GM06990 (cell line): ENCODE results near the gene SPATC1L.
"Not testable (repeated sequence)": the region's sequence is repeated elsewhere in the genome, so short reads cannot be mapped to it uniquely, and the experiment has no call there.

Experiments used
- DNase-seq: peaks from one replicate; pipeline ENCODE4 v3.0.0-alpha.2; 2011; ENCODE audit not compliant: insufficient read length; ENCODE audit errors: extremely low read depth
- H3K27me3 ChIP-seq: replicated peaks from 2 replicates; pipeline ENCODE4 v1.6.0; 2011; ENCODE audit warnings: low read length; ENCODE audit not compliant: control insufficient read depth, insufficient read depth
- H3K36me3 ChIP-seq: 2 replicates; pipeline ENCODE4 v1.5.1; 2011; ENCODE audit warnings: low read length; ENCODE audit not compliant: control insufficient read depth, insufficient read depth
- H3K4me3 ChIP-seq: replicated peaks from 2 replicates; pipeline ENCODE4 v1.5.1; 2011; ENCODE audit warnings: low read depth, mild to moderate bottlenecking, control low read depth, low read length
- TF ChIP-seq, protein P1 (sequence below): IDR thresholded peaks from 2 replicates; pipeline ENCODE4 v1.5.1; 2011; ENCODE audit warnings: low read length, control low read depth, mild to moderate bottlenecking, inconsistent platforms; ENCODE audit not compliant: insufficient read depth, poor library complexity, severe bottlenecking

The SPATC1L gene

DNA sequence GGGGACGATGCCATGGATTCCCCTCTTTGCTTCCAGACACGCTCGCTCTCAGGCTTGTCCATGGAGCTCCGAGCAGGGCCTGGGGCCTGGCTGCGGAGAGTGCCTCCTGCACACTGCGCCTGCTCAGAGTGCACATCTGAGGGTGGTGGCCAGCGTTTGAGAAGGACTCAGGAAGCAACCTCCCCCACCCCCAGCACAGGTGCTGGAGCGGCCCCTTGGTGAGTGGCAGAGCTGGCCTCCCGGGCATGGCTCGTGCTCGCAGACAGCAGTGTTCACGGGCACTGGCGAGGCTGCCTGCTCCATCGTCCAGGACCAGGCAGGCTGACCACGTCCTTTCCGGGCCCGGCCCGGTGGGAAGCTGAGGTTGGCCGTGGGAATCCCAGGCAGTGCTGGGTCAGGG is 2.8 kb downstream of the SPATC1L start:
- TF ChIP-seq, protein P1, sequence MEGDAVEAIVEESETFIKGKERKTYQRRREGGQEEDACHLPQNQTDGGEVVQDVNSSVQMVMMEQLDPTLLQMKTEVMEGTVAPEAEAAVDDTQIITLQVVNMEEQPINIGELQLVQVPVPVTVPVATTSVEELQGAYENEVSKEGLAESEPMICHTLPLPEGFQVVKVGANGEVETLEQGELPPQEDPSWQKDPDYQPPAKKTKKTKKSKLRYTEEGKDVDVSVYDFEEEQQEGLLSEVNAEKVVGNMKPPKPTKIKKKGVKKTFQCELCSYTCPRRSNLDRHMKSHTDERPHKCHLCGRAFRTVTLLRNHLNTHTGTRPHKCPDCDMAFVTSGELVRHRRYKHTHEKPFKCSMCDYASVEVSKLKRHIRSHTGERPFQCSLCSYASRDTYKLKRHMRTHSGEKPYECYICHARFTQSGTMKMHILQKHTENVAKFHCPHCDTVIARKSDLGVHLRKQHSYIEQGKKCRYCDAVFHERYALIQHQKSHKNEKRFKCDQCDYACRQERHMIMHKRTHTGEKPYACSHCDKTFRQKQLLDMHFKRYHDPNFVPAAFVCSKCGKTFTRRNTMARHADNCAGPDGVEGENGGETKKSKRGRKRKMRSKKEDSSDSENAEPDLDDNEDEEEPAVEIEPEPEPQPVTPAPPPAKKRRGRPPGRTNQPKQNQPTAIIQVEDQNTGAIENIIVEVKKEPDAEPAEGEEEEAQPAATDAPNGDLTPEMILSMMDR, result no peak
- no peaks in the 10 kb centered on the region for H3K27me3 ChIP-seq
- no peak for DNase-seq
- no peaks in the 10 kb centered on the region for H3K36me3 ChIP-seq
- H3K4me3 ChIP-seq, result no peak overlapping the region

- no peaks in the 10 kb centered on the region for H3K36me3 ChIP-seq
- no peak for DNase-seq
- H3K27me3 ChIP-seq, result no peaks in the 10 kb centered on the region
- no peak overlapping the region for H3K4me3 ChIP-seq
- TF ChIP-seq, protein P1, result no peak
These were observed 3.4 kb downstream of the SPATC1L start for GRCh38 chr21:46180778-46181391.

GRCh38 chr21:46180079-46180722 is 4.1 kb downstream of the SPATC1L start:
- no peaks in the 10 kb centered on the region for H3K36me3 ChIP-seq
- no peak for DNase-seq
- TF ChIP-seq, protein P1, result no peak
- H3K4me3 ChIP-seq, result no peak overlapping the region
- no peaks in the 10 kb centered on the region for H3K27me3 ChIP-seq

DNA sequence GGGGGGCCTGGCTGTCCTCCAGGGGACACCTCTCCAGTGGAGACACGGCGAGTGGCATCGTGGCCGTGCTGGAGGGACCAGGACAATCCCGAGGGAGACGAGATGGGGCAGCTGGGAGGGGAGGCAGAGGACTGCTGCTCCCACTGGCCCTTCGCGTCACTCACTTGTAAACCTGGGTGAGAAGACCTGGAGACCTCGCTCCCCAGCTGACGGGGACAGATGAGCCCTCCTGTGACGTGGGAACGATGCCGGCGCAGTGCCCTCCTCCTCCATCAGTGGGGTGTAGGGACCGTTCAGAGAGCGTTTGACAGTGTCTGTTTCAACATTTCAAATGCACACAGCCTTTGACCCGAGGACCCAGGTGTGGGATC is 4.6 kb downstream of the SPATC1L start:
- no peak for DNase-seq
- H3K4me3 ChIP-seq, result no peak overlapping the region
- TF ChIP-seq, protein P1, result no peak
- H3K27me3 ChIP-seq, result no peaks in the 10 kb centered on the region
- no peaks in the 10 kb centered on the region for H3K36me3 ChIP-seq

DNA sequence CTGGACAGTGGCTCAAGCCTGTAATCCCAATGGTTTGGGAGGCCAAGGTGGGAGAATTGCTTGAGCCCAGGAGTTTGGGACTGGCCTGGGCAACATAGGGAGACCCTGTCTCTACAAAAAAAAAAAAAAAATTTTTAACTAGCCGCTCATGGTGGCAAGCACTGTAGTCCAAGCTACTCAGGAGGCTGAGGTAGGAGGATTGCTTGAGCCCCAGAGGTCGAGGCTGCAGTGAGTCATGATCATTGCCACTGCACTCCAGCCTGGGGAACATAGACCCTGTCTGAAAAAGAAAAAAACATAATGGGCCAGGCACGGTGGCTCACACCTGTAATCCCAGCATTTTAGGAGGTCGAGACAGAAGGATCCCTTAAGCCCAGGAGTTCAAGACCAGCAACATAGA is 5.3 kb downstream of the SPATC1L start:
- no peak for DNase-seq
- no peak overlapping the region for H3K4me3 ChIP-seq
- no peaks in the 10 kb centered on the region for H3K36me3 ChIP-seq
- TF ChIP-seq, protein P1, result no peak
- no peaks in the 10 kb centered on the region for H3K27me3 ChIP-seq

- not testable (repeated sequence) for DNase-seq, H3K36me3 ChIP-seq, H3K27me3 ChIP-seq, H3K4me3 ChIP-seq
These were observed 7.7 kb downstream of the SPATC1L start for GRCh38 chr21:46176443-46177129.
